HG03045 (cell line): ENCODE measurements around the gene IQSEC1.

ENCODE experiments used
- ATAC-seq: cut with Tn5 transposase; IDR thresholded peaks from one replicate; pipeline ENCODE4 v1.9.1; 2021; ENCODE audit warnings: mild to moderate bottlenecking, moderate library complexity; ENCODE audit not compliant: unreplicated experiment

IQSEC1 gene

DNA sequence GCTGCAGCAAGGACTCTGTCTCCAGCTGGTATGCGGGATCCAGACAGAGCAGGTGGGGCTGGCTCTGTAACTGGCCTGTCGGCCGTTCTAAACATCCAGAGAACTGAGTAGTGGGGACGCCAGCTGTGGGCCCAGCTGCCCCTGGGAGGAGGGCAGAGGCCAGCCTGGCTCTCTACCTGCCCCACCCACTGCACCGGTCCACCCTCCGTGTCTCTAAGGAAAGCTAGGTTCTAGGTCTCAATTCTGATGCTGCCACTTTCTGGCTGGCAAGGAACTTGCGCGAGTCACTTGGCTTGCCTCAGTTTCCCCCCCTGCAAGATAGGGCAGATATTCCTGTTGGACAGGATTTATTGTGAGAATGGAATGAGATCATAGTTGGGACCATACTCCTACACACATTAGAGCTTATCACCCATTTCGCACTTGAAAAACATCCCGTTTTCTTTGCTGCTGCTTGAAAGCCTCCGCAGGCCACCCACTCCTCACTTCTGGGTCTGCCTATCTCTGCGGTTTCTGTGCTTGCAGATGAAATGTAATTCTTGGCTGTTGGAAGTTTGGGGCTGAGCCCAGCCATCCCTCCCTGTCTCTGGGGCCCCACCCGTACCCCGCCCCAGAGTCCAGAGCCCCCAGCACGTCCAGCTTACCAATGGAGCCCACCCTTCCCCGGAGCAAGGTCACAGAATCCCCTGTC, 65.8 kb downstream of the IQSEC1 start:
- ATAC-seq = no peak

DNA sequence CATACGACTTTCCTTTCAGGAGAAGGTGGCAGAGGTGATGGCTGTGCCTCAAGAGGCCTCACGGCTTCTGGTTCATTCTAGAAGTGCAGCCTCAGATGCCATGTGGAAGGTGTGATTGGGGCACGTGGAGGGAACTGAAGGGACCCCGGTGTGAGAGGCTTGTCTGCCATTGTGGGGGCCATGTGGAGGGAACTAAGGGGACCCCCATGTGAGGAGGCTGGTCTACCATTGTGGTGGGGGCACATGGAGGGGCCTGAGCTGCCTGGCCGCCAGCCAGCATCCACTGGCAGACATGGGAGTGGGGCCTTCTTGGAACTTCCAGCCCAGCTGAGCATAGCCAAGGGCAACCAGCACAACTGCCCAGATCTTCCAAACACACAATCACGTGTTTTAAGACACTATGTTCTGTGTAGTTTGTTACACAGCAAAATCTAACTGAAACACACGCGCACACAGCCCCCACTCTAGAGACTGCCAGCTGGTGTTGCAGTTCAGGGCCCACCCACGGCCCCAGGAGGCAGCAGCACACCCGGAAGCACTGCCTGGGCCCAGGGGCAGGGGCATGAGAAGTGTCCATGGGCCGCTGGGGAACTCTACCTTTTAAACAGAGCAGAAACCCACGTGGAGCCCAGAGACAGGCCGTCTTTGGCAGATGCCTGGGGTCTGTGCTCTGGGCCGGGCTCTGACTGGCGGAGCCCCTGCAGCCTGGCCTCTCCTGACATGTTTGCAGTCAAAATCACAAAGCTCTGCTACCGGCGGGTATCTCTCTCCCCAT, 66.8 kb downstream of the IQSEC1 start:
- ATAC-seq = no peak

DNA sequence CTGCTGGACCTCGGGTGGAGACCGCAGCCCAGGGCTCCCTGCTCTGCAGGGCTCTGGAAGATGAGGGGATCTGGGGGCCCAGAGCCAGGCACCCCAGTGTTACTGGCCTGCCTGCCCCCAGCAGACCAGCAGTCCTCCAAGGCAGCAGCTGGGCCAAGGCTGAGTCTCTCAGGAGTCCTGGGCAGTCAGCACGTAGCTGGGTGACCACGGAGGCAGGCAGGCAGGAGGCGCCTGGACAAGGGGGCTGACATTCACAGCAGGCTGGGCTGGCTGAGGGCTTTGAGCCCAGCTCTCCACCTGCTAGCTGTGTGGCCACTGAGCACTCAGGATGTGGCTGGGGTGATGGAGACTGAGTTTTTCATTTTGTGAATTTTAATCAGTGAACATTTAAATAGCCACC, 67.9 kb downstream of the IQSEC1 start:
- ATAC-seq = no peak

DNA sequence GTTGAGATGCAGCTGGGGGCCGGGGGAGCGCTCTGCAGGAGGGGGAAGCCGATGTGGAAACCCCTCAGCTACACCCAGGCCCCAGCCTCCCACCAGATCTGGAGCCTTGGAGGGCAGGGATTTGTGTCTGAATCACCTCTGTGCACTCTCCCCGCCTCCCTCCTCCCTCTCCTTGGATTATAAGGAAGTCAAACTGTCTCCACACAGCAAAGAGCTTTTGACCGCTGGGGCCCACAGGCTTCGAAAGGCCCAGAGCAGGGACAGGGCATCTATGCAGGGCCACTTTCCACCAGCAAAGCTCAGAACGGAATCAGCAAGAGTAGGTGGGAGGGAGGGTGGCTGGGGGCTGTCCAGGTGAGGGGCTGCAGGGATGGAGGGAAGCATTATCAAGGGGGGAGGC, 68.9 kb downstream of the IQSEC1 start:
- ATAC-seq = no peak

DNA sequence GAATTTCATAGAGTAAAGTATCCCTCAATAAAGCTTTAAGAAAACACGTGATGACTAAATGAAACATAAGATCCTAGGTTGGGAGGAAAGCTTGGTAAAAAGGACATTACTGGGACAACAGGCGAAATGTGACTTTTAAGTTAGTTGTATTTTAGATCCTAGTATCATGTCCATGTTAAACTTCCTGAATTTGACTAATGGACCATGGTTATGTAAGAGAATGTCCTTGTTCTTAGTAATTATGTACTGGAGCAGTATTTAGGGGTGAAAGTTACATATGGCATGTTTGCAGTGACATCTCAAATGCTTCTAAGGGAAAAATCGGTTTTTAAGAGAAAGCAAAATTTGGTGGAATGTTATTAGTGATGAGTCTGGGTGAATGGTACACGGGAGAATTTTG, 69.6 kb downstream of the IQSEC1 start:
- no peak for ATAC-seq

DNA sequence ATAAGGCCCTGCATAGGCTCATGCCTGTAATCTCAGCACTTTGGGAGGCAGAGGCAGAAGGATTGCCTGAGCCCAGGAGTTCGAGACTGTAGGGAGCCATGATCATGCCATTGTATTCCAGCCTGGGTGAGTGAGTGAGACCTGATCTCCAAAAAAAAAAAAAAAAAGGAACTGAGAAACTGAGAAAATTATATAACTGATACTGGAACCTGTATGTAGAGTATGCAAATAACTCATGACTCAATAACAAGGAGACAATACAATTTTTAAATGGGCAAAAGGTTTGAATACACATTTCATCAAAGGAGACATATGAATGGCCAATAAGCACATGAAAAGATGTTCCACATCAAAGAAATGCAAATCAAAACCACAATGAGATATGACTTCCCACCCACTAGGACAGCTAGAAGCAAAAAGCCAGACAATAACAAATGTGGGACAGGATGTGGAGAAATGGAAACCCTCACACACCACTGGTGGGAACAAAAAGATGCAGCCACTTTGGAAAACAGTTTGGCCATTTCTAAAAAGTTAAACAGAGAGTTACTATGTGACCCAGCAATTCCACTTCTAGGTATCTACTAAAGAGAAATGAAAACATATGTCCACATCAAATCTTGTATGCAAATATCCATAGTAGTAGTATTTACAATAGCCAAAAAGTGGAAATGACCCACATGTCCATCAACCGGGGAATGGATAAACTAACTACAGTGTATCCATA, 70.7 kb downstream of the IQSEC1 start:
- ATAC-seq = peak; percentile 39

DNA sequence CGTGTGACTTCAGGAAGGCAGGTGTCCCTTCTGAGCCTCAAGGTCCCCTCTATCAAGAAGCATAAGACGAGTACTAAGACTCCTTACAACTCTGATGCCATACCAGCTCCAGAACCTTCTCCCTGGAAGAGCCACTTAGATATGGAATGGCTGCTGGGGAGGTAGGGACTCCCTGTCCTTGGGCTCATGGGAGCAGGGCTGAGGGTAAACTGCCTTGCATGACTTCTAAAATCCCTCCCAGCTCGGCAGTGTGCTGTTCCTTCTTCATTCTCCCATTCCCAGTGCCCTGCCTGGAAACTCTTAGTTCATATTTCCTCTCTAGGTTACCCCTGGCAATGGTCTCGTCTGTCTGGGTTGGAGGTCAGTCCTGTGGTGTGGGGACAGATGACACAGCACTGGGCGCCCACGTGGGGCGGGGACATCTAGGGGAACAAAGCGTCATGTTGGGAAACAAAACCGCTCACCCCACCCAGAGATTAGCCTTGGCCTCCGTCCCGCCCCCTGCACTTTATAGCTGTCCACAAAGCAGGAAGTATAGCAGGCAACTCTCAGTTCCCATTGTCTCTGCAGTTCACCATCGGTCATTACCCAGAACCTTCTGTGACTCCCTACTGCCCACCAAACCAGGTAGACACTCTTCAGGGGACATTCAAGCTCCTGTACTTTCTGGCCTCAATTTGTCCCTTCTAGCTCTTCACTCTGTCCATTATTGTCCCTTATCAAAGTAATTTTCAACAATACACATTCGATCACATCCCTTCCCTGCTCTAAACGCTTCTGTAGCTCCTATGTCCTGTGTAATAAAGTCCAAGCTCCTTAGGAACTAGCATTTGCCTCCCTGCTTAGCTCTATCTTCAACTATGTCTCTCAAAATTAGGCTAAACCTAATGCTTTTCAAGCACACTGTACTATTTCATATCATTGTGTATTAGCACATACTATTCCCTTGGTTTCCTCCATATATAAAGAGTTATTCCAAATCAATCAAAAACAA, 73.8 kb downstream of the IQSEC1 start:
- no peak for ATAC-seq

DNA sequence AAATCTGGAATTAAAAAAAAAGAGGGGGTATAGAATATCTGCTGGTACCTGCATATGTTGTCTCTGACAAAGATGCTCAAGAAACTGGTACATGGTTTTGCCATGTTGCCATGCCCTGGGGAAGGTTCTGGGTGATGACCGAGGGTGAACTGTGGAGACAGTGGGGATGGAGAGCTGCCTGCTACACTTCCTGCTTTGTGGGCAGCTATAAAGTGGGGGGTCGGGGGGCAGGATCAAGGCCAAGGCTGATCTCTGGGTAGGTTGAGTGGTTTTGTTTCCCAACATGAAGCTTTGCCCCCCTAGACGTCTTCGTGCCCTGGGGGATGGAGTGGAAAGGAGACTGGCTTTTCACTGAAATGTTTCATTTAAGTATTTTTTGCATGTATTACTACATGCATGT, 74.6 kb downstream of the IQSEC1 start:
- ATAC-seq = no peak

DNA sequence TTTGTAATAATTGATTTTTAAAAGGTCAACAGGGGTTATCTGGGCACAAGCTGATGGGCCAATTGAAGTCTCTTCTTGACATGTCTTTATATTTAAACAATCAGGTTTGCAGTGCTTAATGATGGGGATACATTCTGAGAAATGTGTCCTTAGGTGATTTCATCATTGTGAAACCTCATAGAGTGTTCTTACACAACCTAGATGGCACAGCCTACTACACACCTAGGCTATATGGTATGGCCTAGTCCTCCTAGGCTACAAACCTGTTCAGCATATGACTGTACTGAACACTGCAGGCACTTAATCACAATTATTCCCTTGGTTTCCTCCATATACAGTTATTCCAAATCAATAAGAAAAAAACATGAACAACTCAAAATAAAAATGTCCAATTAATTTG, 75.8 kb downstream of the IQSEC1 start:
- ATAC-seq = no peak

DNA sequence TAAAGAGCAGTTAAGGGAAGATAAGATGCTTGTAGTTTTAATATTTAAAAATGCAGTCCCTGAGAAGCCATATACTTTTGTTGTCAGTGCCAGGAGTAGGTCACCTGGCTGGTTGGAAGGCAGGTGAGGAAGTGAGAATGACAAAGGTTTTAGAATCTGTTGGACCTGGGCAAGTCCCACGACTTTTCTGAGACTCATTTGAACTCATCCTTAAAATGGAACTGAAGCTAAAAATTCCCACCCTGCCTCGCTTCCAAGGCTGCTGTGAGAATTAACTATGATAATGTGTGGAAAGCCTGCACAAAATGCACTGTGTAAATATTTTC, 77.1 kb downstream of the IQSEC1 start:
- ATAC-seq = no peak

DNA sequence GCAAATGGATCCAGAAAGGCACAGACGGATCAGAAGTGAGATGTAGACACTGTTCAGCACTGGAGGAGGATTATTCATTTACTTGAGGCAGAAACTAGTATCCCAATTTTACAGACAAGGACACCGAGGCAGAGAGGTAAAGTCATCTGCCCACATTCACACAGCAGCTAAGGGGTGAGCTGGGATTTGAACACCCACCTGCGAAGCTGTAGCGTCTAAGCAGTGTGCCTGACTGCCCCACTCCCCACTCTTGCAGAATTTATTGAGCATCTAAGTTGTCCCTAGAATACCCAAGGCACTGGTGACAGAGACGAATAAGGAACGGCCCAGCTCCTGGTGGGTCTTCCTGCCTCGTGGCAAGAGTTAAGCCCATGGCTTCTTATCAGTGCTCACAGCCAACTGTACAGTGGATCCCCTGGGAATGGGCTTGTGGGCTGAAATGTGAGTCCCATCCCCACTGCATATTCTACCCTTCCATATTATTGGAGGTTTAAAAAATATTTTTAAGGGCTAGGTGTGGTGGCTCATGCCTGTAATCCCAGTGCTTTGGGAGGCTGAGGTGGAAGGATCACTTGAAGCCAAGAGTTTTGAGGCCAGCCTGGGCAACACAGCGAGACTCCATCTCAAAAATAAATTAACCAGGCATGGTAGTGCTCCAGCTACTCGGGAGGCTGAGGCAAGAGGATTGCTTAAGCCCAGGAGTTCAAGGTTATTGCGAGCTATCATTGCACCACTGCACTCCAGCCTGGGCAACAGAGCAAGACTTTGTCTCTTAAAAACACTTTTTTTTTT, 77.6 kb downstream of the IQSEC1 start:
- ATAC-seq = no peak

DNA sequence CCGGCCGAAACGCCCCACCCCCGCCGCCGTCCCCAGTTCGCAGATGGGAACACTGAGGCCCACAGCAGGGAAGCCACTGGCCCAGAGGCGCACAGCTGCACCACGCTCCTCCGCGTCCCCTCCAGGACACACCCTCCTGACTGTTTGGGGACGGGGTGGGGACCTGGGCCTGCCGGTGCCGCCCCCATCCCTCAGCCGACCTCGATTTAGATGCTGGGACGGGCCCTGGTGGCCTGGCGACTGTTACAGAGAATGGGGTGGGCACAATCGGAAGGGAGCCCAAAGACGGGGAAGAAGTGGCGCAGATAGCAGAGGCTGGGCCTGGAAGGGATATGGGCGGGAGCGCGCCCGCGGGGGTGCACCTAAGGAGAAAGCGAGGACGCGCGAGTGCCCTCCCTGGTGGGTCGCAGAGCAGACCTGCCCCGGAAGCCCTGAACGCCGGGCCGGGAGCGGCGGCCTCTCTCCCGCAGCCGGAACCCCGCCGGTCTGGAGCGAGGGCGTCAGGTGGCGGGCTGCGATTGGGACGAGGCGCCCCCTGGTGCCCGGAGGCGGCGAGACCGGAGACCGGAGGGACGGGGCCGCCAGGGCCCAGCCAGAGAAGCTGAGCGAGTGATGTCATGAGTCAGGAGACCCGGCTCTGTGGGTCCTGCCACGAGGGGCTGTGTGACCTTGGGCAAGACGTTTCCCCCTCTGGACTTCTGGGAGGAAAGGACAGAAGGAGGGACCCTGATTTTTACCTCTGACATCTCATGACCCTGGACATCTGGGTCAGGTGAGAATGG, 78.4 kb downstream of the IQSEC1 start:
- ATAC-seq = peak; percentile 80

DNA sequence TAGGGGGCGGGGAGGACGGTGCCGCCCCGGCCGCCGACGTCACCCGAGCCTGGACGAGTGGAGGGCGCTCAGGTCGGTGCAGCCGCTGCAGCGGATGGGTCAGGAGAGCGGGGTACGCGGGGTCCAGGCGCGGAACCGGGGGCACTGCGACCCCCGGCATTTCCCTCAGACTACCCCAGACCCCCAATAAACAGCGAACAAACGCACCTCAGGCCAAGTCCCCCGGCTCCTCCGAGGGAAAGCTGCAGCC, 78.9 kb downstream of the IQSEC1 start:
- ATAC-seq = peak; percentile 26

DNA sequence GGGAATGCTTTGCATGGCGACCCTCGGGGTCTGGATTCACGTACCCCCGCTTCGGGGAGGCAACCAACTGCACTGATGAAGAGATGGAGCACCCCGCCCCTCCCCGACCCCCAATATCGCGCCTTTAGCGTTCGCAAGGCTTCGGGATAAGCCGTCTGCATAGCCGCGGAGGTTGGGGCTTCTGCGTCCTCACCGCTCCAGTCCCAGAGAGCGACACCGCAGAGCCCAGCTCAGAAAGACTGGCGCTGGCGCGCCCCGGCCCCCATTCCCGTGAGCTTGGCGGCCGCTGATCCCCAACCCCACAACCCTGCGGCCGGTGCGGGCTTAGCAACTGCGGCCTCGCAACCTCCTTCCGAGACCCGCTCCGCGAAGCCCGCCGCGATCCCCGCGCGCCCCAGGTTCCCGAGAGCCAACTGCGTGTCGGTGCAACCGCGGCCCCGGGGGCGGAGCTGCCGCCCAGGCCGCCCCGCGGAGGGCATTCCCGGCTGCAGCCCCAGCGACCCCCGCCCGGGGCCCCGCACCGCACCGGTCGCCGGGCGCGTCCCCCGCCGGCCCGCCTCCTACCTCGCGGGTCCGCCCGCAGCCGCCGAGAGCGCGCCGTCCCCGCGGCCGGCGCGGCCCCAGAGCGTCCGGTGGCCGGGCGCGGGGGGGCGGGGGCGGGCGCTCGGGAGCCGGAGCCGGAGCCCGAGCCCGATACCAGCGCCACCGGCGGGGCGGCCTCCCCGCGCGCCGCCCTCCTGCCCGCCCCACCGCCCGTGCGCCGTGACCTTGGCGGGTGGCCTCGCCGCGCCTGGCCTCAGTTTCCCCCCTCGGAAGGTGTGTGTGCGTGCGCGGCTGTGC, 79.5 kb downstream of the IQSEC1 start:
- ATAC-seq = peak; percentile 23

DNA sequence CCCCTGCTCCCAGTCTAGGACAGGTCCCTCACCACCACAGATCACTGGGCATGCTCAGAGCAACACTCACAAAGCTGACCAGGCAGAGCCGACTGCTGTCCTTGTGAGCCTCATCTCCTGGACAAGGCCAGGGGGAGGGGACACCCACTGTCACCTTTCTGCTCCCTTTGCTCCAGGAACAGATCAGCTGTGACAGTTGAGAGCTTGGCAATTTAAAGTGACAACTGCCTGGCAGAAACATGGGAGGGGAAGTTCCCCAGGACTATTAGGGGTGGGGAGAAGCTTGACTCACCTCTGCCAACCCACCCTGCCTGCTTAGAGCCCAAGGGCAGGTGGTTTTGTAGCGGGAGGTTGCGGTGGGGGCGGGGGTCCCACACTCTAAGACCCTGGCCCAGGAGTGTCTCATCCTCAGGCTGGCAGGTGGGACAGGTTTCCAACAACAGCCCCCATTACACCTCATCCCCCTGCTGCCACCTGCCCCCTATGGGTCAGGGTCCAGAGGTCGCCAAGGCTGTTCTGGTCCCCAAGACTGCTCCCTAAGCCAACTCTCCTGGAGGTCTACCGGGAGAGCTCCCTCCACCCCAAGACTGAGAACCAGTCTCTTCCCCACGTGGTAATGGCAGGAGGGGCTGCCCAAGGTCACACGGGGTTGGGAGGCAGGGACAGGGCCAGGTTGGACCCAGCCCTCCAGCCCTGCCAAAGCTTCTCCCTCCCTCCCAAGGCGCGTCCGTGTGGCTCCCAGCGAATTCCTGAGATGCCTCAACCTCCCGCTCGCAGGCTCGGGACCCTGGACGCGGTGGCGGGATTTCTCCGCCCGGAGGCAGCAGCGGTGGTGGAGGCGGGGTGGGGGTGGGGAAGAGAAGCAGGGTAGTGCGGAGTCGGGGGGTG, 80.4 kb downstream of the IQSEC1 start:
- no peak for ATAC-seq

DNA sequence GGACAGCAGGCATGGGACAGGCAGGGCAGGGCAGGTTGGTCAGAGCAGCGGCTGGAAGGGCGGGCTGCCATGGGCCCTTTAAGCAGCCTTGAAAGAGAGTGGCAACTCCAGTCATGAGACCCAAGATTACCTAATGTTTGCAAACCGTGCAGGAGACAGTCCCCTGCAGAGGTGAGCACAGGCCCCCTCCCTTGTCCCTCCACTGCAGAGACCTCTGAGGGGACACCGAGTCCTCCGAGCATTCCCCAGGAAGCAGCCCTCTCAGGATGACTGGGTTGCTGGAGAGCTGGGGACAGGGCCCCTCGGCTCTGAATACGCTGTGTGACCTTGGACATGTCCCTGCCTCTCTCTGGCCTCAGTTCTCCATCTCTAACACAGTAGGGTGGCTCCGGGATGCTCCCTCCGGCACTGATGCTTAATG, 81.4 kb downstream of the IQSEC1 start:
- ATAC-seq = no peak

DNA sequence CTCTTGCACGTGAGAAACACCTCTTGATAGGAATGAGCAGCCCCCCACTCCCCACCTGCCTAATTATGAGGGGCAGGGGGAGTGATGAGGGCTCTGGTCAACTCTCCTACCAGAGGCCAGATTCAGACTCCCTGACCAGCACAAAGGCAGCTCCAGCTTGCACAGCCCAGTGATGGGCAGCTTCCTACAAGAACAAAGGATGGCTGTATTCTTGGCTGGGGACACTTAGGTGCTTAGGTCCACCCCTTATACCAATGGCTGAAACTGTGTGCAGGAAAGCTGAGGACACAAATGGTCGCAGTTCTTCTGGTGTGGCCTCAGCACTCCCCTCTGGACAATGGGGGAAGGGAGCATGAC, 81.8 kb downstream of the IQSEC1 start:
- no peak for ATAC-seq
